HG02798 (cell line): ENCODE results near the gene LZIC.

ENCODE experiments used
- ATAC-seq: cut with Tn5 transposase; IDR thresholded peaks from one replicate; pipeline ENCODE4 v1.9.1; 2021; ENCODE audit warnings: mild to moderate bottlenecking; ENCODE audit not compliant: unreplicated experiment, poor library complexity

LZIC gene

DNA sequence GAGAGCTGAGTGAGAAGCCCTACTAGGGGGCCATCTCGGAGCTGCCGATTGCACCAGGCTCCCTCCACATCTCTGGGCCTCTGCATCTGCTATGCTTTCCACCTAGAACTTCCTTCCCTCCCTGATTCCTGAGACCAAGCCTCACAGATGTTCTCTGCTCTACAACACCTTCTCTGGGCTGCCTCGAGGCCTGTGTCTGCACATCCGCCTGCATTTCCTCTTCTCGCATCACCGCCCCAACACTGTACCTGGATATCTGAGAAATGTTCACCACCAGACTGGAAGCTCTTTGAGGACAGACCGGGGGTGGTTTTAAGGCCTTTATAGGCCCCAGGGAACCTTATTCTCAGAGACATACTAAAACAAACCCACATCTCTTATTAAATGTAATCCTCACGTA, 53.8 kb downstream of the LZIC start:
- ATAC-seq: no peak

DNA sequence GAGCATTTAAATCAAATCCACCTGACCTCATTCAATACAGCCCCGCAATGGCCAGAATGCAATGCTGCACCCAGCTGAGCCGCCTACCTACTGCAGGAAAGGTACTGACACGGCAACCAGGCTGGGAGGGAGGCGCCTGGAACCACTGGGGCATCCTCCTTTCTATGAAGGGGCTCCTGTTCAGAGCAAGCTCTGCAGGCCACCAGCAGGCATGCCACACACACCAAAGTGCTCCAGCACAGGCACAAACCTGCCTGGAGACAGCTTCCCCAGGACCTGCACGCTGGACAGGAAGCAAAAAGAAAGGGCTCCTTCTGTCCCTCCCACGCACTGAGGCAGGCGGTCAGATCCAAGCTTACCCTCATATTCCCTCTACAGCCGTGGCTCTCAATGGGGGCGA, 54.3 kb downstream of the LZIC start:
- ATAC-seq: no peak

DNA sequence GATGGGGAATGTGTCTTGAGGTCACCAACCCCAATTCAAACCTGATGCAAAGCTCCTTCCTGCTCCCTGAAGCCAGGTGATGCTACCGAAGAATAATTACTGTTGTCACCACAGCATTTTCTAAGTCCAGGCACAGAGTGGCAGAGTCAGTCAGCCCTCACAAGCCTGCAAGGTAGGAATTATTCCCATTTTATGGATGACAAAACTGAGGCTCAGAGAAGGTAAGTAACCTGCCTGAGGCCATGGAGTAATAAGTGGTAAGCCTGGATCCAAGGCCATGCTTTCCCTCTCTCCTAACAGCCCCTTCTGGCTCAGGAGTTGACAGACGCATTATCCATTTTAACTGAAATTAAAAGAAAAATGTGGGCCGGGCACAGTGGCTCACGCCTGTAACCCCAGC, 56.1 kb downstream of the LZIC start:
- ATAC-seq: no peak

- no peak for ATAC-seq
Measured at GRCh38 chr1:9886092-9886742, 57.0 kb downstream of the LZIC start.

DNA sequence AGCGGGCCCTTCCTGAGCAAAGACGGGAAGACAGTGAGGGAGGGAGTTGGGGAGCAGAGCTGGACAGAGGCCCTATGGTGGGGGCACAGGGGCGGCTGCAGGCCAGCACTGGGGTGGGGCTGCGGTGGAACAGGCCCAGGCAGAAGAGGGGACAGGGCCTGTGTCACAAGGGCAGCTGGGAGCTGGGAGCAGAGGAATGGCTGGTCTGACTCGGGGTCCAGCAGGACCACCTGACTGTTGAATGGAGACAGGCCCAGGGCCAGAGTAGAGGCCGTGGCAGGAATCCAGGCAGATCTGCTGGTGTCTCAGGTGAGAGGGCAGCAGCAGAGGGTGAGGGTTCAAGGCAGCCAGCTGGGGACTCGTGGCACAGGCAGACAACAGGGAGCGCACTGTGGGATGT, 58.4 kb downstream of the LZIC start:
- no peak for ATAC-seq

- no peak for ATAC-seq
Measured at GRCh38 chr1:9883585-9884449, 59.4 kb downstream of the LZIC start.

DNA sequence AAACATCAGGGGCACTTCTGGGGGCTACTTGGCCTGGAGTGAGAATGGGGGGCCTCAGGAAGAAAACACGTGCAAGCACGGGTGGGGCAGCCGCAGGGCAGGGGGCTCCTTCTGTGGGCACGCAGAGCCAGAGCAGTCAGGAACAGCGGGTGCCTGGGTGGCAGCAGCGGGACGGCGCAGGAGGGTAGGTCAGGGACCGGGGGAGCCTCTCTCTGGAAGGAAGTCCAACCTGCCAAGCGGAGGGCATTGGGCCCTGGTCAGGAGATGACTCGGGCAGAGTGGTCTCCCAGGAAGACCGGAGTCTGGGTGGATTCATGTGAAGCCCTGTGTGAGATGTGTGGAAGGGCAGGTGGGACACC, 60.3 kb downstream of the LZIC start:
- no peak for ATAC-seq

- ATAC-seq: no peak
Measured at GRCh38 chr1:9882296-9882944, 60.8 kb downstream of the LZIC start.

DNA sequence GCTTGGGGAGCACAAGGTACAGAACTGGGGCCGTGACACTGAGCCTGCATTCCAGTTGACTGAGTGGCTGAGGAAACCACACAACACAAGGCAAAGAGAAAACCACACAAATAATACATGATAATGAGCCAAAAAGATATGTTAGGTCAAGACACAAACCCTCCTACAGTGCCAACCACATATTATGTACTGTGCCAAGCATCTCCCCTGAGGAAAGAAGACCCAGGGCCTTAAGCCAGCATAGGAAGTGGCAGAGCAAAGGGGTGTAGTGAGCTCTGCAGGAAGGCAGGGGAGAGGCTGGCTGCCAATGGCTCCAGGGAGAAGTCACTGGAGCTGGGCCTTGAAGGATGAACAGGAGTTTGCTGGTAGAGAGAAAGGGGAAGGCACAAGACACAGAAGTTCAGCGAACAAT, 61.3 kb downstream of the LZIC start:
- ATAC-seq: no peak
